HG03045 (cell line): ENCODE data around the gene PCYT1A.
"Not testable (repeated sequence)": the region's sequence is repeated elsewhere in the genome, so short reads cannot be mapped to it uniquely, and the experiment has no call there.

Source experiments
- ATAC-seq: cut with Tn5 transposase; IDR thresholded peaks from one replicate; pipeline ENCODE4 v1.9.1; 2021; ENCODE audit warnings: mild to moderate bottlenecking, moderate library complexity; ENCODE audit not compliant: unreplicated experiment

Gene PCYT1A

GRCh38 chr3:196194542-196194915 lies 93.0 kb downstream of the PCYT1A start:
- ATAC-seq: no peak

- ATAC-seq: no peak
These were observed 93.6 kb downstream of the PCYT1A start for GRCh38 chr3:196193736-196194541.

- no peak for ATAC-seq
These were observed 94.3 kb downstream of the PCYT1A start for GRCh38 chr3:196193133-196193735.

- ATAC-seq: peak; percentile 22
These were observed 94.9 kb downstream of the PCYT1A start for GRCh38 chr3:196192524-196193051.

GRCh38 chr3:196192036-196192523 lies 95.4 kb downstream of the PCYT1A start:
- ATAC-seq: peak; percentile 54

GRCh38 chr3:196189566-196190347 lies 97.8 kb downstream of the PCYT1A start:
- no peak for ATAC-seq

GRCh38 chr3:196186651-196187573 lies 100.6 kb downstream of the PCYT1A start:
- peak; percentile 45 for ATAC-seq

- ATAC-seq: no peak
These were observed 102.6 kb downstream of the PCYT1A start for GRCh38 chr3:196184881-196185280.

- not testable (repeated sequence) for ATAC-seq
These were observed 103.4 kb downstream of the PCYT1A start for GRCh38 chr3:196184169-196184432.

- no peak for ATAC-seq
These were observed 106.4 kb downstream of the PCYT1A start for GRCh38 chr3:196181127-196181546.

- ATAC-seq: no peak
These were observed 107.2 kb downstream of the PCYT1A start for GRCh38 chr3:196180346-196180745.
